Neutrophil (primary cell): ENCODE measurements around the gene PDCD1.

Source experiments
- H3K27ac ChIP-seq: fragments of 200-600 bp; sonication (generic); 2 replicates; pipeline ENCODE4 v1.5.1; 2016; ENCODE audit warnings: mild to moderate bottlenecking, moderate library complexity
- H3K27me3 ChIP-seq: fragments of 200-600 bp; sonication (generic); 2 replicates; pipeline ENCODE4 v1.6.0; 2016; ENCODE audit warnings: mild to moderate bottlenecking
- H3K36me3 ChIP-seq: fragments of 200-600 bp; sonication (generic); 2 replicates; pipeline ENCODE4 v1.5.1; 2017
- H3K4me1 ChIP-seq, 2 experiments: fragments of 200-600 bp in 1 of 2; sonication (generic) in 1 of 2; 1 replicate in 1 of 2; 2 replicates in 1 of 2; pipeline versions ENCODE4 v1.5.1 to v1.6.1; 2013 to 2016; ENCODE audit warnings: low read depth in 1 of 2, low read length in 1 of 2, mild to moderate bottlenecking in 1 of 2, moderate library complexity in 1 of 2; ENCODE audit not compliant: control insufficient read depth in 1 of 2, insufficient read depth in 1 of 2
- H3K4me3 ChIP-seq, 2 experiments: fragments of 200-600 bp in 1 of 2; sonication (generic) in 1 of 2; 1 replicate in 1 of 2; 2 replicates in 1 of 2; pipeline ENCODE4 v1.5.1; 2013 to 2016; ENCODE audit warnings: low read depth in 1 of 2, low read length in 1 of 2, mild to moderate bottlenecking in 1 of 2, moderate library complexity in 1 of 2
- H3K9me3 ChIP-seq: fragments of 200-600 bp; sonication (generic); 2 replicates; pipeline ENCODE4 v1.5.1; 2016
- CTCF ChIP-seq: fragments of 200-600 bp; sonication (generic); IDR thresholded peaks from 2 replicates; pipeline ENCODE4 v1.5.1; 2016; ENCODE audit warnings: antibody characterized with exemption

The PDCD1 gene

DNA sequence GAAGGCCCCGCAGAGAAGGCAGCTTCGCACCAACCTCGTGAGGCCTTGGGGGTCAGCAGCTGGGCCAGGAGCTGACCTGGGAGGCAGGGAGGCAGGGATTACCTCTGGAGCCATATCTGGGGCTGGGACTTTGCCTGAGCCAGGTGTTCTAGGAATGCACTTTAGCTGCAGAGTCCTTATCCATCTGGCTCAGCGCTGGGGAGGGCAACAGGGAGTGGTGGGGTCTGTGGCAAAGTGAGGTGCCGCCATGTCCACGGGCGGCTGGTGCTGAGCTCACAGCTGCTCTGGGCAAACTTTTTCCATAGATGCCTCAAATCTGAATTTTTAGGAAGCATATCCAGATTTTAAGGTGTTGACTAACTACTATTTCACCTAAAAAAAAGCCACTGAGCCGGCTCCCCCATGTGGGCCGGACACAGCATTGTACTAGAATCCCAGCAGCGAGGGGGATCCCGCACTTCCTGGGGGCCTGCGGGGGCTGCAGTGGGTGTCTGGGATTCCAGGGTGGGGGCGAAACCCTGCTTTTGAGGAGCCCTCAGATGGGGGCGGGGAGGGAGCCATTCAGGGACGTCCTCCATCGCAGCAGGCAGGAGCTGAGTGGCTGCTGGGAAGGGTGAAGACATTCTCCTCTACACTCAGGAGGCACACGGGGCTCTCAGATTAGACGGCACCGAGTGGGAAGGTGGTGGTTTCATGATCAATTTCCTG is 45.5 kb upstream of the PDCD1 start:
- Histone ChIP-seq H3K4me3 (no peak overlapping the region), H3K36me3 (no peaks in the 10 kb centered on the region), H3K27ac (no peak overlapping the region), H3K9me3 (no peaks in the 10 kb centered on the region), H3K4me1 (no peaks in the 10 kb centered on the region), H3K27me3 (peaks cover 31% of the 10 kb centered on the region)
- no peak for TF ChIP-seq CTCF

DNA sequence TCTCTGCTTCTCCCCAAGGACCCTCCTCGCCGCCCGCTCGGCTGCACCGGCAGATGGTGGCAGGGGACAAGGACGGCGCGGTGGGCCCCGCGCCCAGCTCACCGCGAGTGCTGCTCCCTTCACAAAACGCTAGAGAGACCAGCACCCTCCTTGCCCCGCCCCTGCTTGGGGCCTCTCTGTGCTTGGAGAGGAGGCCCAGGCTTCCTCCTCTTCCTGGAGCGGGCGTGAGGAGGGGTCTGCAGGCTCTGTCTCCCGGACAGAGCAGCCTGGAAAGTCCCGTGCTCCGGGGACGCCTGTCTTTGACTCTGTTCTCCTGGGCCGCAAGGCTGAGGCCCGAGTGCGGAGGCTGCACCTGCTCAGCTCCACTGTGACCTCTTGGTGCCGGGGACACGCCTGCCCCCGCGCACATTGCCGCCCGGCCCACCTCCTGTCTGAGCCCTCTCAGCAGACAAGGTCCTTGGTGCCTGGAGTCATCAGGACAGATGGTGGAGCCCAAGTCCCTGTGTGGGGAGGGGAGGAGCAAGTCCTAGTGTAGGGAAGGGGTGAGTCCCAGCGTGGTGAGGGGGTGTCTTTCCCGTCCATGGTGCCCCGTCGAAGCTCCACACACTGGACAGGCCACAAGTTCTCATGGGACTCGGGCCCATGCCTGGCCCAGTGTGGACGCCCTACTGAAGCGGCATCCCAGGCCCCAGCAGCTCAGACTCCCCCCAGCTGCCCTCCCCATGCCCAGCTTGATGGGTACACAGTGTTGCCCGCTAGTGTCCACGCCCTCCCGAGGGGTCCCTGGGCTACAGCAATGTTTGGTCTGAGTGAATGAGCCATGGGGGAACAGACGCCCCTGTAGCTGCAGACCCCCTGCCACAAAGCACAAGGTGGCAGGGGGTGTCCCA is 44.7 kb upstream of the PDCD1 start:
- H3K9me3 ChIP-seq: no peaks in the 10 kb centered on the region
- H3K27ac ChIP-seq: no peak overlapping the region
- no peak overlapping the region for H3K4me3 ChIP-seq
- peaks cover 31% of the 10 kb centered on the region for H3K27me3 ChIP-seq
- no peaks in the 10 kb centered on the region for H3K36me3 ChIP-seq
- no peak for TF ChIP-seq CTCF
- H3K4me1 ChIP-seq: no peaks in the 10 kb centered on the region

GRCh38 chr2:241902357-241902991 is 43.8 kb upstream of the PDCD1 start:
- Histone ChIP-seq H3K27me3 (peaks cover 31% of the 10 kb centered on the region), H3K4me3 (no peak overlapping the region), H3K27ac (no peak overlapping the region), H3K36me3 (no peaks in the 10 kb centered on the region), H3K4me1 (no peaks in the 10 kb centered on the region), H3K9me3 (no peaks in the 10 kb centered on the region)
- TF ChIP-seq CTCF: no peak

- Histone ChIP-seq H3K4me3 (no peak overlapping the region), H3K27ac (no peak overlapping the region)
- TF ChIP-seq CTCF: no peak
Observed at GRCh38 chr2:241901500-241902351, 43.0 kb upstream of the PDCD1 start.

DNA sequence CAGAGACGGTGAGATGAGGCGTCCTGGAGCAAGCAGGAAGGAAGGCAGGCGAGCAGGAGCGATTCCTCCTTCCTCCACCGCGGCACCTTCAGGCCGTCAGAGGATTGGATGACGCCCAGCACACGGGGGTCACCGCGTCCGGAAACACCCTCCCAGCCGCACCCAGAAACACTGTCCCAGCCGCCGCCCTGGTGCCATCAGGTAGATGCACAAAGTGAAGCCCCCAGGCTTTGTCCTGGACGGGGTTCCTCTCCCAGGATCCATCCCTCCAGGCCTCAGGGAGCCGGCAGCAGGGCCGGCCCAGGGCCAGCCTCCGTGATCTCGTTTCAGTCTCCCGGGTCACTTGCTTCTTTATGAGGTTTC is 42.3 kb upstream of the PDCD1 start:
- Histone ChIP-seq H3K27ac (no peak overlapping the region), H3K36me3 (no peaks in the 10 kb centered on the region), H3K27me3 (peaks cover 31% of the 10 kb centered on the region), H3K9me3 (no peaks in the 10 kb centered on the region), H3K4me3 (no peak overlapping the region), H3K4me1 (no peaks in the 10 kb centered on the region)
- no peak for TF ChIP-seq CTCF

More at GRCh38 chr2:241901500-241902351, 43.0 kb upstream of the PDCD1 start:
- Histone ChIP-seq H3K27me3 (peaks cover 31% of the 10 kb centered on the region), H3K4me1 (no peaks in the 10 kb centered on the region), H3K9me3 (no peaks in the 10 kb centered on the region), H3K36me3 (no peaks in the 10 kb centered on the region)
